GM23338 (cell line): ENCODE results near the gene DKK1. TPM values are rescaled to one million over a fixed set of nuclear protein-coding genes. Genes with fewer than 3 reads are reported as not detected.

Experiments
- ATAC-seq: fragments of 200-7000 bp; cut with Tn5 transposase; 3 replicates; pipeline ENCODE4 v1.9.1; 2020
- DNase-seq: peaks from one replicate; pipeline ENCODE4 v3.0.0-alpha.2; 2015; ENCODE audit warnings: low spot score
- H2AFZ ChIP-seq: fragments of 200-600 bp; sonication (generic); 2 replicates; pipeline ENCODE4 v1.8.0; 2016; ENCODE audit warnings: antibody characterized with exemption, mild to moderate bottlenecking, moderate library complexity
- H3F3A ChIP-seq: fragments of 200-600 bp; sonication (generic); replicated peaks from 2 replicates; pipeline ENCODE4 v1.8.0; 2017; ENCODE audit warnings: antibody characterized with exemption, mixed run types, low read depth
- H3K27ac ChIP-seq: fragments of 200-600 bp; sonication (generic); 2 replicates; pipeline ENCODE4 v1.6.1; 2016; ENCODE audit warnings: low read depth
- H3K27me3 ChIP-seq: fragments of 200-600 bp; sonication (generic); 2 replicates; pipeline ENCODE4 v1.8.0; 2016; ENCODE audit warnings: mild to moderate bottlenecking, mixed run types, moderate library complexity; ENCODE audit not compliant: insufficient read depth
- H3K36me3 ChIP-seq: fragments of 200-600 bp; sonication (generic); 2 replicates; pipeline ENCODE4 v1.8.0; 2016; ENCODE audit warnings: mild to moderate bottlenecking; ENCODE audit not compliant: insufficient read depth
- H3K4me1 ChIP-seq: fragments of 200-600 bp; sonication (generic); 2 replicates; pipeline ENCODE4 v1.8.0; 2016; ENCODE audit warnings: mild to moderate bottlenecking, moderate library complexity; ENCODE audit not compliant: insufficient read depth
- H3K4me2 ChIP-seq: fragments of 200-600 bp; sonication (generic); 2 replicates; pipeline ENCODE4 v1.7.1; 2017; ENCODE audit warnings: mixed run types
- H3K4me3 ChIP-seq: fragments of 200-600 bp; sonication (generic); 2 replicates; pipeline ENCODE4 v1.6.1; 2016; ENCODE audit warnings: mixed run types
- H3K79me2 ChIP-seq: fragments of 200-600 bp; sonication (generic); replicated peaks from 2 replicates; pipeline ENCODE4 v1.8.0; 2017; ENCODE audit warnings: mild to moderate bottlenecking; ENCODE audit not compliant: insufficient read depth
- H3K9me2 ChIP-seq: fragments of 200-600 bp; sonication (generic); 2 replicates; pipeline ENCODE4 v1.8.0; 2017; ENCODE audit not compliant: insufficient read depth
- H4K20me1 ChIP-seq: fragments of 200-600 bp; sonication (generic); replicated peaks from 2 replicates; pipeline ENCODE4 v1.8.0; 2017; ENCODE audit warnings: mild to moderate bottlenecking; ENCODE audit not compliant: insufficient read depth
- H3K27ac Mint-ChIP-seq: 2 replicates; pipeline ENCODE4 v1.8.0; 2020; ENCODE audit warnings: inconsistent platforms, mild to moderate bottlenecking, moderate library complexity, mixed read lengths
- H3K27me3 Mint-ChIP-seq: 3 replicates; pipeline ENCODE4 v1.8.0; 2022; ENCODE audit warnings: low read depth, mild to moderate bottlenecking, moderate library complexity, mixed read lengths, inconsistent platforms; ENCODE audit not compliant: insufficient read depth, poor library complexity
- H3K36me3 Mint-ChIP-seq: 3 replicates; pipeline ENCODE4 v1.8.0; 2021; ENCODE audit warnings: low read depth, mild to moderate bottlenecking, inconsistent platforms, moderate library complexity, mixed read lengths
- H3K4me1 Mint-ChIP-seq: 3 replicates; pipeline ENCODE4 v1.8.0; 2020; ENCODE audit warnings: mild to moderate bottlenecking, inconsistent platforms, mixed read lengths
- H3K4me3 Mint-ChIP-seq: 3 replicates; pipeline ENCODE4 v1.8.0; 2021; ENCODE audit warnings: moderate library complexity, mild to moderate bottlenecking, inconsistent platforms, mixed read lengths
- H3K9me3 Mint-ChIP-seq: 3 replicates; pipeline ENCODE4 v1.8.0; 2020; ENCODE audit warnings: moderate library complexity, mild to moderate bottlenecking, inconsistent platforms, mixed read lengths
- CREB1 ChIP-seq: fragments of 250-450 bp; sonication (Bioruptor Pico); IDR thresholded peaks from 2 replicates; pipeline ENCODE4 v1.5.0; 2020; ENCODE audit warnings: low read depth, mild to moderate bottlenecking, moderate library complexity
- EZH2 ChIP-seq: fragments of 200-600 bp; sonication (generic); IDR thresholded peaks from one replicate; pipeline ENCODE4 v1.8.0; 2017; ENCODE audit warnings: antibody characterized with exemption, mild to moderate bottlenecking, low read depth; ENCODE audit not compliant: unreplicated experiment
- EZH2phosphoT487 ChIP-seq: fragments of 200-600 bp; sonication (generic); IDR thresholded peaks from one replicate; pipeline ENCODE4 v1.8.1; 2018; ENCODE audit warnings: antibody characterized with exemption; ENCODE audit not compliant: unreplicated experiment
- JUNB ChIP-seq: IDR thresholded peaks from one replicate; pipeline ENCODE4 v1.6.1; 2016; ENCODE audit warnings: antibody characterized with exemption; ENCODE audit not compliant: unreplicated experiment
- NANOG ChIP-seq: IDR thresholded peaks from 2 replicates; pipeline ENCODE4 v1.6.1; 2016; ENCODE audit warnings: antibody characterized with exemption, borderline replicate concordance
- POLR2AphosphoS5 ChIP-seq: IDR thresholded peaks from 2 replicates; pipeline ENCODE4 v1.6.1; 2016; ENCODE audit warnings: antibody characterized with exemption, low read depth
- STAT1 ChIP-seq: IDR thresholded peaks from one replicate; pipeline ENCODE4 v1.6.1; 2016; ENCODE audit warnings: antibody characterized with exemption; ENCODE audit not compliant: unreplicated experiment
- ZNF114 ChIP-seq: fragments of 250-450 bp; sonication (Bioruptor Pico); IDR thresholded peaks from 2 replicates; pipeline ENCODE4 v1.5.0; 2020; ENCODE audit warnings: mild to moderate bottlenecking, moderate library complexity
- ZNF331 ChIP-seq: fragments of 250-450 bp; sonication (Bioruptor Pico); IDR thresholded peaks from 2 replicates; pipeline ENCODE4 v1.5.0; 2020; ENCODE audit warnings: low read depth, mild to moderate bottlenecking, moderate library complexity
- polyA plus RNA-seq: library from polyadenylated mRNA; unstranded; fragments of >200 nt; fragmentation: Nextera tagmentation; extraction: Ambion mirVana; gene quantifications from 2 replicates; pipeline ENCODE4 v1.2.1, GENCODE V29; 2016
- total RNA-seq: library from RNA; depleted of rRNA; stranded (reverse); fragments of >200 nt; shearing (Covaris generic); gene quantifications from 2 replicates; pipeline ENCODE4 v1.2.3, GENCODE V29; 2014
- TF ChIP-seq, protein P1 (sequence below): IDR thresholded peaks from one replicate; pipeline ENCODE4 v1.6.1; 2018; ENCODE audit warnings: antibody characterized with exemption; ENCODE audit not compliant: unreplicated experiment
- TF ChIP-seq, protein P2 (sequence below): IDR thresholded peaks from 2 replicates; pipeline ENCODE4 v1.6.1; 2016; ENCODE audit warnings: antibody characterized with exemption

The DKK1 gene
- total and polyA plus RNA-seq, 2 experiments from 2014 or later = 0.45 TPM; not detected in 1

DNA sequence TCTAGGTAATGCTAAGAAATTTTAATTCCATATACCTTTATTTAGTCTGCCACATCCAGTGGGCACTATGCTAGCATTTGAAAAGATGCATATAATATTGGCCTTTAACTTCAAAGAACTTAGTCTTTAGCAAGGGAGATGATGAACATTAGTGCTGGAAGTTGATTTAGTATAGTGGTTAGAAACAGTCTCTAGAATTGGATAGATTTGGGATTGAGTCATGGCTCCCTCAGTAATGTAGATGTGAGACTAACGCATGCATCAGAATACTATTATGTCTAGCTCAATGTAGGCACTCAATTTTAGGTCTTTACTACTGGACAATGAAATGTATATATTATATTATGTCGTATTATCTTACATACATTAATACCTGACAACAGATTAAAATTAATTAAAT, 5.8 kb downstream of the DKK1 start:
- no peaks in the 10 kb centered on the region for H3K36me3 ChIP-seq
- ATAC-seq = no peak
- TF ChIP-seq NANOG = no peak
- TF ChIP-seq, protein P1, sequence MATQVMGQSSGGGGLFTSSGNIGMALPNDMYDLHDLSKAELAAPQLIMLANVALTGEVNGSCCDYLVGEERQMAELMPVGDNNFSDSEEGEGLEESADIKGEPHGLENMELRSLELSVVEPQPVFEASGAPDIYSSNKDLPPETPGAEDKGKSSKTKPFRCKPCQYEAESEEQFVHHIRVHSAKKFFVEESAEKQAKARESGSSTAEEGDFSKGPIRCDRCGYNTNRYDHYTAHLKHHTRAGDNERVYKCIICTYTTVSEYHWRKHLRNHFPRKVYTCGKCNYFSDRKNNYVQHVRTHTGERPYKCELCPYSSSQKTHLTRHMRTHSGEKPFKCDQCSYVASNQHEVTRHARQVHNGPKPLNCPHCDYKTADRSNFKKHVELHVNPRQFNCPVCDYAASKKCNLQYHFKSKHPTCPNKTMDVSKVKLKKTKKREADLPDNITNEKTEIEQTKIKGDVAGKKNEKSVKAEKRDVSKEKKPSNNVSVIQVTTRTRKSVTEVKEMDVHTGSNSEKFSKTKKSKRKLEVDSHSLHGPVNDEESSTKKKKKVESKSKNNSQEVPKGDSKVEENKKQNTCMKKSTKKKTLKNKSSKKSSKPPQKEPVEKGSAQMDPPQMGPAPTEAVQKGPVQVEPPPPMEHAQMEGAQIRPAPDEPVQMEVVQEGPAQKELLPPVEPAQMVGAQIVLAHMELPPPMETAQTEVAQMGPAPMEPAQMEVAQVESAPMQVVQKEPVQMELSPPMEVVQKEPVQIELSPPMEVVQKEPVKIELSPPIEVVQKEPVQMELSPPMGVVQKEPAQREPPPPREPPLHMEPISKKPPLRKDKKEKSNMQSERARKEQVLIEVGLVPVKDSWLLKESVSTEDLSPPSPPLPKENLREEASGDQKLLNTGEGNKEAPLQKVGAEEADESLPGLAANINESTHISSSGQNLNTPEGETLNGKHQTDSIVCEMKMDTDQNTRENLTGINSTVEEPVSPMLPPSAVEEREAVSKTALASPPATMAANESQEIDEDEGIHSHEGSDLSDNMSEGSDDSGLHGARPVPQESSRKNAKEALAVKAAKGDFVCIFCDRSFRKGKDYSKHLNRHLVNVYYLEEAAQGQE = no peak
- no peak for TF ChIP-seq CREB1
- no peak for TF ChIP-seq POLR2AphosphoS5
- no peak for TF ChIP-seq EZH2
- no peak for TF ChIP-seq STAT1
- no peak for TF ChIP-seq ZNF114 (CRISPR knock-in tag)
- TF ChIP-seq, protein P2, sequence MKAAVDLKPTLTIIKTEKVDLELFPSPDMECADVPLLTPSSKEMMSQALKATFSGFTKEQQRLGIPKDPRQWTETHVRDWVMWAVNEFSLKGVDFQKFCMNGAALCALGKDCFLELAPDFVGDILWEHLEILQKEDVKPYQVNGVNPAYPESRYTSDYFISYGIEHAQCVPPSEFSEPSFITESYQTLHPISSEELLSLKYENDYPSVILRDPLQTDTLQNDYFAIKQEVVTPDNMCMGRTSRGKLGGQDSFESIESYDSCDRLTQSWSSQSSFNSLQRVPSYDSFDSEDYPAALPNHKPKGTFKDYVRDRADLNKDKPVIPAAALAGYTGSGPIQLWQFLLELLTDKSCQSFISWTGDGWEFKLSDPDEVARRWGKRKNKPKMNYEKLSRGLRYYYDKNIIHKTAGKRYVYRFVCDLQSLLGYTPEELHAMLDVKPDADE = no peak
- TF ChIP-seq ZNF331 (CRISPR knock-in tag) = no peak
- no peaks in the 10 kb centered on the region for H3K9me2 ChIP-seq
- no peak overlapping the region for H3K4me3 ChIP-seq
- Mint-ChIP-seq H3K4me3 (no peak overlapping the region), H3K9me3 (no peaks in the 10 kb centered on the region), H3K27ac (no peak overlapping the region), H3K4me1 (peaks cover 3% of the 10 kb centered on the region; the same call in 1 of the 3 replicates), H3K36me3 (no peaks in the 10 kb centered on the region), H3K27me3 (peaks cover 17% of the 10 kb centered on the region)
- no peak overlapping the region for H2AFZ ChIP-seq
- H4K20me1 ChIP-seq = 0 out of 2 replicates have a peak, but pooled peaks cover 4% of the 10 kb centered on the region
- H3K4me2 ChIP-seq = no peak overlapping the region
- DNase-seq = no peak
- H3K27me3 ChIP-seq = peaks cover 32% of the 10 kb centered on the region
- no peaks in the 10 kb centered on the region for H3K79me2 ChIP-seq
- H3K27ac ChIP-seq = no peak overlapping the region
- H3F3A ChIP-seq = no peaks in the 10 kb centered on the region
- H3K4me1 ChIP-seq = no peaks in the 10 kb centered on the region

DNA sequence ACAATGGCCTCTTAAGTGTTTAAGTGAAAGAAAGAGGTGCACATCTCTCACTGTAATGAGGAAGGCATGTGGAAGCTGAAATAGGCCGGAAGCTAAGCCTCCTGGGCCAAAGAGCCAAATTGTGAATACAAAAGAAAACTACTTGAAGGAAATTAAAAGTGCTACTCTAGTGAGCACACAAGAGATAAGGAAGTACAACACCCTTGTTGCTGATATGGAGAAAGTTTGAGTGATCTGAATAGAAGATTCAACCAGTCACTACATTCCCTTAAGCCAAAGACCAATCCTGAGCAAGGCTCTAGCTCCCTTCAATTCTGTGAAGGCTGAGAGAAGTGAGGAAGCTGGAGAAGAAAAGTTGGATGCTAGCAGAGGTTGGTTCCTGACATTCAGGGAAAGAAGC, 8.2 kb downstream of the DKK1 start:
- no peaks in the 10 kb centered on the region for H3K79me2 ChIP-seq
- H3K9me2 ChIP-seq = no peaks in the 10 kb centered on the region
- Mint-ChIP-seq H3K9me3 (no peaks in the 10 kb centered on the region), H3K27me3 (no peaks in the 10 kb centered on the region), H3K4me1 (peaks cover 3% of the 10 kb centered on the region; the same call in 1 of the 3 replicates), H3K27ac (no peak overlapping the region), H3K4me3 (no peak overlapping the region), H3K36me3 (no peaks in the 10 kb centered on the region)
- H2AFZ ChIP-seq = no peak overlapping the region
- no peaks in the 10 kb centered on the region for H3F3A ChIP-seq
- ATAC-seq = no peak
- H4K20me1 ChIP-seq = no peaks in the 10 kb centered on the region
- DNase-seq = no peak
- no peaks in the 10 kb centered on the region for H3K36me3 ChIP-seq
- H3K27me3 ChIP-seq = peaks cover 8% of the 10 kb centered on the region; the same call in 1 of the 2 replicates
- no peak overlapping the region for H3K4me3 ChIP-seq
- H3K4me1 ChIP-seq = no peaks in the 10 kb centered on the region
- H3K27ac ChIP-seq = no peak overlapping the region
- no peak overlapping the region for H3K4me2 ChIP-seq
- TF ChIP-seq NANOG = no peak
- TF ChIP-seq, protein P2 = no peak
- TF ChIP-seq ZNF114 (CRISPR knock-in tag) = no peak
- TF ChIP-seq EZH2 = no peak
- TF ChIP-seq JUNB = no peak
- TF ChIP-seq, protein P1 = no peak
- TF ChIP-seq EZH2phosphoT487 = no peak
- TF ChIP-seq CREB1 = no peak
- TF ChIP-seq ZNF331 (CRISPR knock-in tag) = no peak
- no peak for TF ChIP-seq POLR2AphosphoS5
